ENCODE results near the gene NOB1. TPM values are rescaled to one million over a fixed set of nuclear protein-coding genes. Genes with fewer than 3 reads are reported as not detected.

The NOB1 gene
- total and polyA plus RNA-seq, 9 of the 15 experiments (the other 6 are each of a cell fraction or from before 2014, with no cell fraction given) = 42.4 to 148 (median 116) TPM

GRCh38 chr16:69741519-69741918 lies 13.2 kb downstream of the NOB1 start (continued):
- no peak for TF ChIP-seq TOE1 (IDR thresholded peaks at IDR 0.05; ENCODE audit: borderline replicate concordance)
- no peak for TF ChIP-seq TOE1 (CRISPR knock-in tag; IDR thresholded peaks at IDR 0.05; ENCODE audit: borderline replicate concordance, low read depth)
- no peak for TF ChIP-seq MTA1 (IDR thresholded peaks at IDR 0.05; ENCODE audit: borderline replicate concordance)
- TF ChIP-seq, protein P1, sequence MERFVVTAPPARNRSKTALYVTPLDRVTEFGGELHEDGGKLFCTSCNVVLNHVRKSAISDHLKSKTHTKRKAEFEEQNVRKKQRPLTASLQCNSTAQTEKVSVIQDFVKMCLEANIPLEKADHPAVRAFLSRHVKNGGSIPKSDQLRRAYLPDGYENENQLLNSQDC (CRISPR knock-in tag; IDR thresholded peaks at IDR 0.05) = no peak
- TF ChIP-seq, protein P2, sequence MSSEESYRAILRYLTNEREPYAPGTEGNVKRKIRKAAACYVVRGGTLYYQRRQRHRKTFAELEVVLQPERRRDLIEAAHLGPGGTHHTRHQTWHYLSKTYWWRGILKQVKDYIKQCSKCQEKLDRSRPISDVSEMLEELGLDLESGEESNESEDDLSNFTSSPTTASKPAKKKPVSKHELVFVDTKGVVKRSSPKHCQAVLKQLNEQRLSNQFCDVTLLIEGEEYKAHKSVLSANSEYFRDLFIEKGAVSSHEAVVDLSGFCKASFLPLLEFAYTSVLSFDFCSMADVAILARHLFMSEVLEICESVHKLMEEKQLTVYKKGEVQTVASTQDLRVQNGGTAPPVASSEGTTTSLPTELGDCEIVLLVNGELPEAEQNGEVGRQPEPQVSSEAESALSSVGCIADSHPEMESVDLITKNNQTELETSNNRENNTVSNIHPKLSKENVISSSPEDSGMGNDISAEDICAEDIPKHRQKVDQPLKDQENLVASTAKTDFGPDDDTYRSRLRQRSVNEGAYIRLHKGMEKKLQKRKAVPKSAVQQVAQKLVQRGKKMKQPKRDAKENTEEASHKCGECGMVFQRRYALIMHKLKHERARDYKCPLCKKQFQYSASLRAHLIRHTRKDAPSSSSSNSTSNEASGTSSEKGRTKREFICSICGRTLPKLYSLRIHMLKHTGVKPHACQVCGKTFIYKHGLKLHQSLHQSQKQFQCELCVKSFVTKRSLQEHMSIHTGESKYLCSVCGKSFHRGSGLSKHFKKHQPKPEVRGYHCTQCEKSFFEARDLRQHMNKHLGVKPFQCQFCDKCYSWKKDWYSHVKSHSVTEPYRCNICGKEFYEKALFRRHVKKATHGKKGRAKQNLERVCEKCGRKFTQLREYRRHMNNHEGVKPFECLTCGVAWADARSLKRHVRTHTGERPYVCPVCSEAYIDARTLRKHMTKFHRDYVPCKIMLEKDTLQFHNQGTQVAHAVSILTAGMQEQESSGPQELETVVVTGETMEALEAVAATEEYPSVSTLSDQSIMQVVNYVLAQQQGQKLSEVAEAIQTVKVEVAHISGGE (CRISPR knock-in tag; IDR thresholded peaks at IDR 0.05) = no peak
- TF ChIP-seq KAT8 (IDR thresholded peaks at IDR 0.05; ENCODE audit: low read depth) = no peak

- H4K20me1 ChIP-seq (replicated peaks; ENCODE audit: control insufficient read depth, insufficient read depth, low read length) = no peaks in the 10 kb centered on the region
- H3K27ac ChIP-seq (ENCODE audit: extremely low read depth, low read depth, low read length) = no peak overlapping the region
- no peak overlapping the region for H3K4me3 ChIP-seq
- 84% methylated on average over 6 of the region's 6 CpGs for WGBS (ENCODE audit: insufficient coverage, low coverage, missing lambda C conversion rate)
- H3K27me3 ChIP-seq (ENCODE audit: control insufficient read depth in 2 of 2, insufficient read depth in 2 of 2, low read length in 2 of 2) = no peaks in the 10 kb centered on the region
- POLR2A ChIA-PET = interaction anchor here (0.6 to 0.7 kb wide), 2 partner anchors 9 to 13 kb away, joined by 3 read pairs; no protein-coding TSS in a partner anchor
- no peak overlapping the region for H2AFZ ChIP-seq (ENCODE audit: low read depth, low read length)
- DNase-seq (ENCODE audit: extremely low read depth in 1 of 4, low spot score in 3 of 4) (no peak), FAIRE-seq (no peak), ATAC-seq (no peak)
- H3K9me3 ChIP-seq (replicated peaks; ENCODE audit: control insufficient read depth, insufficient read depth, low read depth, low read length) = no peaks in the 10 kb centered on the region
- no peaks in the 10 kb centered on the region for H3K36me3 ChIP-seq (ENCODE audit: control insufficient read depth, insufficient read depth, low read length)
- no peak overlapping the region for H3K9ac ChIP-seq (ENCODE audit: insufficient read depth in 1 of 2, low read depth in 2 of 2, low read length in 2 of 2)
- intact Hi-C loops (cut with micrococcal nuclease) (no loop called here), in situ Hi-C loops (cut with MboI) (no loop called here)
- peaks cover 20% of the 10 kb centered on the region for H3K79me2 ChIP-seq (ENCODE audit: control insufficient read depth, insufficient read depth, low read length)
- CTCF ChIA-PET (ENCODE audit: low intra/inter-chr PET ratio) = no interaction called here
- no TSS peak for BruUV-seq (replicated peaks)
- H3K4me1 ChIP-seq (replicated peaks in 1 of 2; ENCODE audit: control insufficient read depth in 2 of 2, insufficient read depth in 2 of 2, low read length in 2 of 2) = peaks cover 9 to 13% of the 10 kb centered on the region in 2 experiments; a peak in 4 of 5 replicates
- H3K4me2 ChIP-seq (ENCODE audit: insufficient read depth, low read length) = no peak overlapping the region
- no peaks in the 10 kb centered on the region for H3K9me1 ChIP-seq (ENCODE audit: control insufficient read depth, insufficient read depth, low read length)
- TF ChIP-seq RFX7 (CRISPR knock-in tag; IDR thresholded peaks at IDR 0.05) (no peak), NFE2L1 (tag; IDR thresholded peaks at IDR 0.05; ENCODE audit: borderline replicate concordance, low read depth) (no peak), ZNF507 (tag; conservative IDR thresholded peaks at IDR 0.05) (no peak), MCM3 (IDR thresholded peaks at IDR 0.05) (no peak), ZNF184 (CRISPR knock-in tag; IDR thresholded peaks at IDR 0.05) (no peak), KDM1A (IDR thresholded peaks at IDR 0.05) (no peak)
- TF ChIP-seq, protein P3, sequence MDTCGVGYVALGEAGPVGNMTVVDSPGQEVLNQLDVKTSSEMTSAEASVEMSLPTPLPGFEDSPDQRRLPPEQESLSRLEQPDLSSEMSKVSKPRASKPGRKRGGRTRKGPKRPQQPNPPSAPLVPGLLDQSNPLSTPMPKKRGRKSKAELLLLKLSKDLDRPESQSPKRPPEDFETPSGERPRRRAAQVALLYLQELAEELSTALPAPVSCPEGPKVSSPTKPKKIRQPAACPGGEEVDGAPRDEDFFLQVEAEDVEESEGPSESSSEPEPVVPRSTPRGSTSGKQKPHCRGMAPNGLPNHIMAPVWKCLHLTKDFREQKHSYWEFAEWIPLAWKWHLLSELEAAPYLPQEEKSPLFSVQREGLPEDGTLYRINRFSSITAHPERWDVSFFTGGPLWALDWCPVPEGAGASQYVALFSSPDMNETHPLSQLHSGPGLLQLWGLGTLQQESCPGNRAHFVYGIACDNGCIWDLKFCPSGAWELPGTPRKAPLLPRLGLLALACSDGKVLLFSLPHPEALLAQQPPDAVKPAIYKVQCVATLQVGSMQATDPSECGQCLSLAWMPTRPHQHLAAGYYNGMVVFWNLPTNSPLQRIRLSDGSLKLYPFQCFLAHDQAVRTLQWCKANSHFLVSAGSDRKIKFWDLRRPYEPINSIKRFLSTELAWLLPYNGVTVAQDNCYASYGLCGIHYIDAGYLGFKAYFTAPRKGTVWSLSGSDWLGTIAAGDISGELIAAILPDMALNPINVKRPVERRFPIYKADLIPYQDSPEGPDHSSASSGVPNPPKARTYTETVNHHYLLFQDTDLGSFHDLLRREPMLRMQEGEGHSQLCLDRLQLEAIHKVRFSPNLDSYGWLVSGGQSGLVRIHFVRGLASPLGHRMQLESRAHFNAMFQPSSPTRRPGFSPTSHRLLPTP (IDR thresholded peaks at IDR 0.05; ENCODE audit: borderline replicate concordance, extremely low read depth, insufficient read length) = no peak
- TF ChIP-seq, protein P4, sequence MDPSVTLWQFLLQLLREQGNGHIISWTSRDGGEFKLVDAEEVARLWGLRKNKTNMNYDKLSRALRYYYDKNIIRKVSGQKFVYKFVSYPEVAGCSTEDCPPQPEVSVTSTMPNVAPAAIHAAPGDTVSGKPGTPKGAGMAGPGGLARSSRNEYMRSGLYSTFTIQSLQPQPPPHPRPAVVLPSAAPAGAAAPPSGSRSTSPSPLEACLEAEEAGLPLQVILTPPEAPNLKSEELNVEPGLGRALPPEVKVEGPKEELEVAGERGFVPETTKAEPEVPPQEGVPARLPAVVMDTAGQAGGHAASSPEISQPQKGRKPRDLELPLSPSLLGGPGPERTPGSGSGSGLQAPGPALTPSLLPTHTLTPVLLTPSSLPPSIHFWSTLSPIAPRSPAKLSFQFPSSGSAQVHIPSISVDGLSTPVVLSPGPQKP (CRISPR knock-in tag; IDR thresholded peaks at IDR 0.05) = no peak
Measured at GRCh38 chr16:69732101-69732500, 22.6 kb downstream of the NOB1 start.

Measured in K562 (cell line).